IPS-NIHi7 (cell line): Measurements from ENCODE around the gene KIF1A.
"Not testable (repeated sequence)": the region's sequence is repeated elsewhere in the genome, so short reads cannot be mapped to it uniquely, and the experiment has no call there.

Experiments used
- DNase-seq: peaks from one replicate; pipeline ENCODE4 v3.0.0; 2012; ENCODE audit warnings: mixed read lengths; ENCODE audit errors: extremely low spot score

Gene KIF1A

DNA sequence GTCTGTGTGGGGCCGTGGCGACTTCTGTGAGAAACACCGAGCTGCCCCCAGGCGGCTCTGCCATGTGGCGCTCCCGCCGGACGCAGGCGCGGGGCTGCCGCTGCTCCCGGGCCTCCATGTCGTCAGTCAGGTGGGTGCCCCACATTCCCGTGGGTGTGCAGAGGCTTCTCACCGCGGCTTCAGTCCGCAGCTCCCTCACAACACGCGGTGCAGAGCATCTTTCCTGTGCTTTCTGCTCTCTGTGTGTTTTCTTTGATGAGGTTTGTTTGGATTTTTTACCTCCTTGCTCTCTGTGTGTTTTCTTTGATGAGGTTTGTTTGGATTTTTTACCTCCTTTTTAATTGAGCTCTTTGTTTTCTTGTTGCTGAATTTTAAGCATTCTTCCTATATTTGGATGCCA, 115.4 kb downstream of the KIF1A start:
- DNase-seq: no peak

DNA sequence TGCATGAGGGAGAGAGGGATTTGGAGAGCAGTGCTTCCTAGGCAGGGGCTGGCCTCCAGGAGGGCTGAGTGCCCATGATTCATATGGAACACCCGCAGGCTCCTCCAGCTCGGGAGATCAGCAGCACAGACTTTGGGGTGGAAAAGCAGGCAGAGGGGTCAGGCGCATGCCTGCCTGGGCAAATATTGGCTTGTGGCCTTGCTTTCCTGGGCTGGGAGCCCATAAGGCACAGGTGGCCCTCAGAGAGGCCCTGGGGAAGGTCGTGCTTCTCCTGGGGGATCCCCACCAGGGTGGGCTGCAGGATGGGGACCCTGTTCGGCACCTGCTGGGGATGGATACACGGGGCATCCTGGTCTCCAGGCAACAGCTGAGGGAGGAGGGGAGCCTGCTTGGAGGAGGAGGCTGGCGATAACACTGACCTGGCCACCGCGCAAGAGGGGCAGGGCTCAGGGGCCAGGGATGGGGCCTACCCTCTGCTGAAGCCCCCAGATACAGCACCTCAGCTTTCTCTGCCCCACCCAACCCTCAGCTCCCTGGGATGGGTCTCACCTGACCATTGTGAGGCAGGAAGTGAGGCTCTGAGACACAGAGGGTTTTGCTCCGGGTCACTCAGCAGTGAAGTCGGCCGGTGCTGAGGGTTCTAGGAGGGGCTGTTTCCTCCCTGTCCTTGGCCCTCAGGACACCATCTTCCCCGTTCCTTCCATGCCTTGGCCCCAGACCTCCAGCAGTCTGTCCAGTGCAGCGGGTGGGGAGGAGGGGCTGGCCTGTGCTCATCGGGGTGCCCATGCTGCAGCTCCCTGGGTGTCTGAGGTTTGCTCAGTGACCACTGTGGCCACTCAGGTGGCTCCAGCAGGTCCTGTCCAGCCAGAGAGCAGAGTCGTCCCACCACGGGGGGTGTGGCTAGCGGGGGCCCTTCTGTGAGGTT, 116.3 kb downstream of the KIF1A start:
- no peak for DNase-seq

- DNase-seq: no peak
These were observed 117.4 kb downstream of the KIF1A start for GRCh38 chr2:240702640-240703011.

GRCh38 chr2:240701736-240702639, 118.0 kb downstream of the KIF1A start:
- DNase-seq: no peak

DNA sequence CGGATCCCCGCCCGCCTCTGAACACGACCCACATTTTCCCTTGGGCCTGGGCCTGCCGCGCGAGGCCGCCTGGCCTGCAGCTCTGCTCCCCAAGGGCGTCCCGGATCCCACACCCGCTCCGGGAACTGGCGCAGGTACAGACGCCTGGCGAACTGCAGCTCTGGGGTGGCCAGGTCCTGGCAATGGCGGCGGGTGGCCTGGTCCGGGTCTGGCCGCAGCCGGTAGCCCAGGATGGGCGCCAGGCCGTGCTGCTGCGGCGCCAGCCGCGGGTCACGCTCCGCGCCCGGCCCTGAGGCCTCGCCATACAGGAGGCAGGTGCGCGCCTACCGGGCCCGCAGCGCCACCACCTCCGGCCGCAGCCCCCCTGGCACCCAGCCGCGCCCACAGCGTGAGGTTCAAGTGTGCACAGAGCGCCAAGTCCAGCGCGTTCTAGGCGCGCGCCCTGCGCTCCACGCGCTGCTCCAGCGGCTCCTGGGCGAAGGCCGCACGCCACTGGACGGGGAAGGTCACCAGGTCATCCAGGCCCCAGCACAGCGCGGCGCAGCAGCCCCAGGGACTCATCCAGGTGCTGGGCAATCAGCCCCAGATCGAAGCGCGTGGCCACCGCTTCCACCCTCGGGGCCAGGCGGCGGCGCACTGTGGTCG, 118.8 kb downstream of the KIF1A start:
- DNase-seq: no peak

DNA sequence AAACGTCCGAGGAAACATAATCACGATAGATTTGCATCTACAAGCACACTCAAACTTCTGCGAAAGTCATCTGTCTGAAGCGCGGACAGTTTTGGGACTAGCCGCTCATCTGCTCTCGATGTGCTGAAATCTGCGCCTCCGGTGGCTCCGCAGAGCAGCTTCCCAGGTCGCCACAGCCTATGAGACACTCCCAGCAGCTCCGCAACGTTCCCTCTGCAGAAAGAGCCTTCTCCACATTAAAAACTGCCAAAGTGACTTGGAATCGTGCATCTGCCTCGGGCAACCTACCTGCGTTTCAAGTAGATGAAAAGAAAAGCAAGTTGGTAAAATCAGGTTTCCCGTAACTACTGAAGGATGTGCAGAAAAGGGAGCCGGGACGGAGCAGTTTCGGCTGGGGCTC, 119.4 kb downstream of the KIF1A start:
- not testable (repeated sequence) for DNase-seq

- DNase-seq: not testable (repeated sequence)
These were observed 120.2 kb downstream of the KIF1A start for GRCh38 chr2:240699835-240700234.

- DNase-seq: not testable (repeated sequence)
These were observed 121.0 kb downstream of the KIF1A start for GRCh38 chr2:240698852-240699561.

- not testable (repeated sequence) for DNase-seq
These were observed 123.5 kb downstream of the KIF1A start for GRCh38 chr2:240696469-240696868.

DNA sequence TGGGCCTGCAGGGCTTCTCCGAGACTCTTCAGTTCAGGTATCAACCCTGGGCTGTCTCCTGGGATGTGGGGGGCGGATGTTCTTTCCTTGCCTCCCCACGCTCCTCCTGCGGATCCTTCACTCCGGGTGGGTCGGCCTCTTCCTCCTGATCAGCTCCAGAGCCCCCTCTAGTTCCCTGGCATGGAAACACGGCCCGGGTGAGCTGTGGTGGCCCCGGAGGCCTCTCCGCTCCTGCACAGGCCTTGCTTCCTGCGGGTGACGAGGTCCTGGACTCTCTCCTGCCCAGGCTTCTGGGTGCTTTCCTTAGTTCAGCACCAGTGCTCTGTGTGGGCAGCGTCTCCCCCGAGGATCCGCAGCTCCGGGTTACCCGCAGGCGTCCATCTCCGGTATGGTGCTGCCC, 124.4 kb downstream of the KIF1A start:
- not testable (repeated sequence) for DNase-seq

- DNase-seq: not testable (repeated sequence)
These were observed 125.7 kb downstream of the KIF1A start for GRCh38 chr2:240694304-240694703.

- not testable (repeated sequence) for DNase-seq
These were observed 127.1 kb downstream of the KIF1A start for GRCh38 chr2:240692583-240693561.

GRCh38 chr2:240691631-240692420, 128.2 kb downstream of the KIF1A start, which contains the start of gene AQP12A:
Gene AQP12A, plus strand, starts transcription at chr2:240691866. Its CDS starts 48 bp downstream, at chr2:240691914.
- DNase-seq: not testable (repeated sequence)

DNA sequence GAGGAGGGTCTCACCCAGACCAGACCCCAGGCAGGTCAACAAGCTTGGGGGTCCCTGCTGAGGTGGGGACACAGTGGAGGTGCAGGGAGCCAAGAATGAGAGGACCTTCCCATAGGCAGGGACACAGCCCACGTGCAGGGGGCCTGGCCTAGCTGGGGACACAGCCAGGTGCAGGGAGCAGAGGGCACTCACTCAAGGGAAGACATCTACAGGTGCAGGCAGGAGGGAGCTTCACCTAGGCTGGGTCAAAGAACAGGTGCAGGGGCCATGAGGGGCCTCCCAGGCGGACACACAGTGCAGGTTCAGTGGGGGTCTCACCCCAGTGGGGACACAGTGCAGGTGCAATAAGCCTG, 129.0 kb downstream of the KIF1A start:
- not testable (repeated sequence) for DNase-seq

DNA sequence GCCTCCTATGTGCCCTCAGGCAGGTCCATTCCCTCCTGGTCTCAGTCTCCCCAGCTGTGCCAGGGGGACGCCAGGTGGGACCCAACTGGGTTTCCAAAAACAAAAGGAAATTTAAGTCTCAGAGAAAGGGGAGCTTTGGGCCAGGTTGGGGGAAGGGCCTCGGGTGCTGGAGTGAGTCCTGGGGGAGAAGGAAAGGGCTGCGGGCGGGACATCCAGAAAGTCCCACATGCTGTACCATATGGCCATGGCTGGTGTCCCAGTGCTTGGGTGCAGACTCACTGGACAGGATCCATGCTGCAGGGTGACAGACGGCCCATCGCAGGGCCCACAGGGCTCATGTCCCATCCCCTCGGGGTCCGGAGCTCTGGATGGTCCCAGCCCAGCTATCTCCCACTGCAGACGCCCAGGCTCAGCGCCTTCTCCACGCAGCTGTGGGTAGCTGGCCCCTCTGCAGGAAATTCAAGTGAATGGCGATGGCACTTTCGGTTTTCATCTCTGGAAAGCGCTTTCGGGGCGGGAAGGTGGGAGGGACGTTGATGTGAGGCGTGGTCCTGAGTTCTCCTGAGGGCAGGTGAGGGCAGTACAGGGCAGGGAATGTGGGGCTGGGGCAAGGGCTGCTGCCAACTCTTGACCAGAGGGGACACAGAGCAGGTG, 129.5 kb downstream of the KIF1A start:
- not testable (repeated sequence) for DNase-seq

DNA sequence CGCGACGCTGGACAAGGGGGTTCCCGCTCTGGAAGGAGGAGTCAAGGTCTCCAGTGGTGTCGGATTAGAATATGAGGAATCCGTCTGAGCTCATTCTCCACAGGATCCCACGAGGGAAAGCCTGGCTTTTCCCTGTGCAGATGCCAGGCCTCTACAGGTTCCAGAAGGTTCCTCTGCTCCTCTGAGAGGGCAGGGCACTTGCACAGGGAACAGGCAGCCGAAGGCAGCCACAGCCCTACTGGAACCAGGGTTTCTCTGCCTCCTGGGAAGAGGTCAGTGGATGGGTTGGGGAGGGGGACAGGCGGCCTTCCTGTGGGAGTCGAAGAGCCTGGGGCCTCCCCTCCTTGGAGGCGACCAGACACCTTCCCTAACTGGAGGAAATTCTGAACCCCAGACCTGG, 130.0 kb downstream of the KIF1A start:
- DNase-seq: no peak

- DNase-seq: no peak
These were observed 131.5 kb downstream of the KIF1A start for GRCh38 chr2:240688553-240688919.

DNA sequence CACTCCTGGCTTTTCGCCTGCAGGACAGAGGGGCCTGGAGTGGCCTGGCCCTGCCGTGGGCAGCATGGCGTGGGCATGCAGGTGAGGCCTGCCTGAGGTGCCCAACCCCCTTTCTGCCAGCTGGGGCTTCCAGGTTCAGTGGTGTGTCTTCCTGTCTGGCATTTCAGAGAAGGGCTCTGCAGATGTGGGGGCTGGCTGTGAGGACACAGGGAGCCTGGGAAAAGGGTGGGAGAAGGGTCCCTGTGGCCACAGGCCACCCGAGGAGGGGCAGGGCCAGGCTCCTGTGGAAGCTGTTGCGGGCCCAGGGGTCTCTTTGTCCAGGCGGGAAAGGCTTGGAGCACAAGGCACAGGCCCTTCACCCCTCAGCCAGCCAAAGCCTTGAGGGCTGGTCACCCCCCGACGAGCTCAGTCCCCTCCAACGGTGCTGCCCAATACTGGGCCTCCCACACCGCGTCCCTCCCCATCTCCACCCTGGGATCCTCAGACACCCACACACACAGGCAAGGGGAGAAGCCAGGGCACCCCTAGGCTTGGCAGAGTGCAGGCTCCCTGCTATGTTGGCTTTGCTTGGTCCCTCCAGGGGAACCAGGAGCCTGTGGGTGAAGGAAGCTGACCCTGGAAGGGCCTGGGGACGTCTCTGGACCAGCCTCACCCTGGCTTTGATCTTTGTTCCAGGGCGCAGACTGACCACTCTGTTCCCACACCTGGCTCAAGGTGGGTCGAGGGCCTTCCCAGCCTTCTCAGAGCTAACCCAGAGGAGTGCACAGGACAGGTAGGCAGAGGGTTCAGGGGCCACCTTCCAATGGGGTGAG, 132.1 kb downstream of the KIF1A start:
- no peak for DNase-seq
